ENCODE measurements around the gene PAX3.
A peak's percentile ranks its signal among the peaks of the same experiment; 100 is the strongest.

The PAX3 gene

GRCh38 chr2:222309766-222310165 lies 11.0 kb upstream of the PAX3 start:
- H3K27me3 ChIP-seq (replicated peaks; ENCODE audit: control insufficient read depth, insufficient read depth, low read length) = peaks cover 9% of the 10 kb centered on the region
- DNase-seq (ENCODE audit: extremely low read depth, insufficient read length) = no peak
- no peaks in the 10 kb centered on the region for H3K36me3 ChIP-seq (ENCODE audit: control insufficient read depth, insufficient read depth, low read length)
- no peak for TF ChIP-seq CTCF (IDR thresholded peaks at IDR 0.05; ENCODE audit: insufficient read depth, low read length, poor library complexity, severe bottlenecking)
- no peak overlapping the region for H3K4me3 ChIP-seq (replicated peaks; ENCODE audit: low read depth, low read length)

GRCh38 chr2:222309361-222309760 lies 10.6 kb upstream of the PAX3 start:
- Histone ChIP-seq H3K36me3 (ENCODE audit: control insufficient read depth, insufficient read depth, low read length) (no peaks in the 10 kb centered on the region), H3K27me3 (replicated peaks; ENCODE audit: control insufficient read depth, insufficient read depth, low read length) (peaks cover 9% of the 10 kb centered on the region), H3K4me3 (replicated peaks; ENCODE audit: low read depth, low read length) (no peak overlapping the region)
- no peak for TF ChIP-seq CTCF (IDR thresholded peaks at IDR 0.05; ENCODE audit: insufficient read depth, low read length, poor library complexity, severe bottlenecking)
- DNase-seq (ENCODE audit: extremely low read depth, insufficient read length) = no peak

- peaks cover 9% of the 10 kb centered on the region for H3K27me3 ChIP-seq (replicated peaks; ENCODE audit: control insufficient read depth, insufficient read depth, low read length)
- no peak for DNase-seq (ENCODE audit: extremely low read depth, insufficient read length)
These were observed 9.4 kb upstream of the PAX3 start for GRCh38 chr2:222307978-222308730.

GRCh38 chr2:222307143-222307756 lies 8.5 kb upstream of the PAX3 start:
- no peaks in the 10 kb centered on the region for H3K36me3 ChIP-seq (ENCODE audit: control insufficient read depth, insufficient read depth, low read length)
- TF ChIP-seq CTCF (IDR thresholded peaks at IDR 0.05; ENCODE audit: insufficient read depth, low read length, poor library complexity, severe bottlenecking) = no peak
- H3K27me3 ChIP-seq (replicated peaks; ENCODE audit: control insufficient read depth, insufficient read depth, low read length) = peaks cover 7% of the 10 kb centered on the region
- no peak overlapping the region for H3K4me3 ChIP-seq (replicated peaks; ENCODE audit: low read depth, low read length)
- no peak for DNase-seq (ENCODE audit: extremely low read depth, insufficient read length)

More at GRCh38 chr2:222307978-222308730, 9.4 kb upstream of the PAX3 start:
- no peak overlapping the region for H3K4me3 ChIP-seq (replicated peaks; ENCODE audit: low read depth, low read length)
- H3K36me3 ChIP-seq (ENCODE audit: control insufficient read depth, insufficient read depth, low read length) = no peaks in the 10 kb centered on the region
- TF ChIP-seq CTCF (IDR thresholded peaks at IDR 0.05; ENCODE audit: insufficient read depth, low read length, poor library complexity, severe bottlenecking) = no peak

GRCh38 chr2:222306393-222307142 lies 7.8 kb upstream of the PAX3 start:
- no peak for TF ChIP-seq CTCF (IDR thresholded peaks at IDR 0.05; ENCODE audit: insufficient read depth, low read length, poor library complexity, severe bottlenecking)
- Histone ChIP-seq H3K4me3 (replicated peaks; ENCODE audit: low read depth, low read length) (peak overlapping the region; percentile 68), H3K27me3 (replicated peaks; ENCODE audit: control insufficient read depth, insufficient read depth, low read length) (peaks cover 7% of the 10 kb centered on the region), H3K36me3 (ENCODE audit: control insufficient read depth, insufficient read depth, low read length) (no peaks in the 10 kb centered on the region)
- DNase-seq (ENCODE audit: extremely low read depth, insufficient read length) = no peak

All from GM06990 (cell line).